GM23338 (cell line): ENCODE measurements around the gene ARHGAP32. TPM values are rescaled to one million over a fixed set of nuclear protein-coding genes. Genes with fewer than 3 reads are reported as not detected.

Experiments used
- ATAC-seq: fragments of 200-7000 bp; cut with Tn5 transposase; 3 replicates; pipeline ENCODE4 v1.9.1; 2020
- DNase-seq: peaks from one replicate; pipeline ENCODE4 v3.0.0-alpha.2; 2015; ENCODE audit warnings: low spot score
- H2AFZ ChIP-seq: fragments of 200-600 bp; sonication (generic); 2 replicates; pipeline ENCODE4 v1.8.0; 2016; ENCODE audit warnings: antibody characterized with exemption, mild to moderate bottlenecking, moderate library complexity
- H3F3A ChIP-seq: fragments of 200-600 bp; sonication (generic); replicated peaks from 2 replicates; pipeline ENCODE4 v1.8.0; 2017; ENCODE audit warnings: antibody characterized with exemption, mixed run types, low read depth
- H3K27ac ChIP-seq: fragments of 200-600 bp; sonication (generic); 2 replicates; pipeline ENCODE4 v1.6.1; 2016; ENCODE audit warnings: low read depth
- H3K27me3 ChIP-seq: fragments of 200-600 bp; sonication (generic); 2 replicates; pipeline ENCODE4 v1.8.0; 2016; ENCODE audit warnings: mild to moderate bottlenecking, mixed run types, moderate library complexity; ENCODE audit not compliant: insufficient read depth
- H3K36me3 ChIP-seq: fragments of 200-600 bp; sonication (generic); 2 replicates; pipeline ENCODE4 v1.8.0; 2016; ENCODE audit warnings: mild to moderate bottlenecking; ENCODE audit not compliant: insufficient read depth
- H3K4me1 ChIP-seq: fragments of 200-600 bp; sonication (generic); 2 replicates; pipeline ENCODE4 v1.8.0; 2016; ENCODE audit warnings: mild to moderate bottlenecking, moderate library complexity; ENCODE audit not compliant: insufficient read depth
- H3K4me2 ChIP-seq: fragments of 200-600 bp; sonication (generic); 2 replicates; pipeline ENCODE4 v1.7.1; 2017; ENCODE audit warnings: mixed run types
- H3K4me3 ChIP-seq: fragments of 200-600 bp; sonication (generic); 2 replicates; pipeline ENCODE4 v1.6.1; 2016; ENCODE audit warnings: mixed run types
- H3K79me2 ChIP-seq: fragments of 200-600 bp; sonication (generic); replicated peaks from 2 replicates; pipeline ENCODE4 v1.8.0; 2017; ENCODE audit warnings: mild to moderate bottlenecking; ENCODE audit not compliant: insufficient read depth
- H3K9me2 ChIP-seq: fragments of 200-600 bp; sonication (generic); 2 replicates; pipeline ENCODE4 v1.8.0; 2017; ENCODE audit not compliant: insufficient read depth
- H4K20me1 ChIP-seq: fragments of 200-600 bp; sonication (generic); replicated peaks from 2 replicates; pipeline ENCODE4 v1.8.0; 2017; ENCODE audit warnings: mild to moderate bottlenecking; ENCODE audit not compliant: insufficient read depth
- H3K27ac Mint-ChIP-seq: 2 replicates; pipeline ENCODE4 v1.8.0; 2020; ENCODE audit warnings: inconsistent platforms, mild to moderate bottlenecking, moderate library complexity, mixed read lengths
- H3K27me3 Mint-ChIP-seq: 3 replicates; pipeline ENCODE4 v1.8.0; 2022; ENCODE audit warnings: low read depth, mild to moderate bottlenecking, moderate library complexity, mixed read lengths, inconsistent platforms; ENCODE audit not compliant: insufficient read depth, poor library complexity
- H3K36me3 Mint-ChIP-seq: 3 replicates; pipeline ENCODE4 v1.8.0; 2021; ENCODE audit warnings: low read depth, mild to moderate bottlenecking, inconsistent platforms, moderate library complexity, mixed read lengths
- H3K4me1 Mint-ChIP-seq: 3 replicates; pipeline ENCODE4 v1.8.0; 2020; ENCODE audit warnings: mild to moderate bottlenecking, inconsistent platforms, mixed read lengths
- H3K4me3 Mint-ChIP-seq: 3 replicates; pipeline ENCODE4 v1.8.0; 2021; ENCODE audit warnings: moderate library complexity, mild to moderate bottlenecking, inconsistent platforms, mixed read lengths
- H3K9me3 Mint-ChIP-seq: 3 replicates; pipeline ENCODE4 v1.8.0; 2020; ENCODE audit warnings: moderate library complexity, mild to moderate bottlenecking, inconsistent platforms, mixed read lengths
- CREB1 ChIP-seq: fragments of 250-450 bp; sonication (Bioruptor Pico); IDR thresholded peaks from 2 replicates; pipeline ENCODE4 v1.5.0; 2020; ENCODE audit warnings: low read depth, mild to moderate bottlenecking, moderate library complexity
- CTCF ChIP-seq, 2 experiments: fragments of 200-600 bp in 1 of 2; sonication (generic) in 1 of 2; conservative IDR thresholded peaks; 2 replicates each; pipeline versions ENCODE4 v1.5.1 to v1.6.1; 2016 to 2017; ENCODE audit warnings: antibody characterized with exemption in 2 of 2, low read depth in 2 of 2, mild to moderate bottlenecking in 2 of 2, moderate library complexity in 1 of 2
- EZH2 ChIP-seq: fragments of 200-600 bp; sonication (generic); IDR thresholded peaks from one replicate; pipeline ENCODE4 v1.8.0; 2017; ENCODE audit warnings: antibody characterized with exemption, mild to moderate bottlenecking, low read depth; ENCODE audit not compliant: unreplicated experiment
- EZH2phosphoT487 ChIP-seq: fragments of 200-600 bp; sonication (generic); IDR thresholded peaks from one replicate; pipeline ENCODE4 v1.8.1; 2018; ENCODE audit warnings: antibody characterized with exemption; ENCODE audit not compliant: unreplicated experiment
- NANOG ChIP-seq: IDR thresholded peaks from 2 replicates; pipeline ENCODE4 v1.6.1; 2016; ENCODE audit warnings: antibody characterized with exemption, borderline replicate concordance
- REST ChIP-seq: IDR thresholded peaks from one replicate; pipeline ENCODE4 v1.6.1; 2018; ENCODE audit warnings: antibody characterized with exemption; ENCODE audit not compliant: unreplicated experiment
- ZNF331 ChIP-seq: fragments of 250-450 bp; sonication (Bioruptor Pico); IDR thresholded peaks from 2 replicates; pipeline ENCODE4 v1.5.0; 2020; ENCODE audit warnings: low read depth, mild to moderate bottlenecking, moderate library complexity
- polyA plus RNA-seq: library from polyadenylated mRNA; unstranded; fragments of >200 nt; fragmentation: Nextera tagmentation; extraction: Ambion mirVana; gene quantifications from 2 replicates; pipeline ENCODE4 v1.2.1, GENCODE V29; 2016
- total RNA-seq: library from RNA; depleted of rRNA; stranded (reverse); fragments of >200 nt; shearing (Covaris generic); gene quantifications from 2 replicates; pipeline ENCODE4 v1.2.3, GENCODE V29; 2014
- TF ChIP-seq, protein P1 (sequence below): fragments of 250-450 bp; sonication (Bioruptor Pico); IDR thresholded peaks from 2 replicates; pipeline ENCODE4 v1.5.0; 2020; ENCODE audit warnings: mild to moderate bottlenecking, moderate library complexity

Gene ARHGAP32
- total and polyA plus RNA-seq, 2 experiments from 2014 or later, result 3.9 to 17.2 TPM

- Mint-ChIP-seq H3K4me3 (no peak overlapping the region), H3K36me3 (no peaks in the 10 kb centered on the region), H3K4me1 (peaks cover 24% of the 10 kb centered on the region), H3K27ac (no peak overlapping the region), H3K27me3 (peaks cover 13% of the 10 kb centered on the region), H3K9me3 (no peaks in the 10 kb centered on the region; the same call in 2 of the 3 replicates)
- Histone ChIP-seq H3F3A (no peaks in the 10 kb centered on the region), H3K79me2 (no peaks in the 10 kb centered on the region), H2AFZ (no peak overlapping the region), H3K4me1 (peaks cover 8% of the 10 kb centered on the region), H4K20me1 (no peaks in the 10 kb centered on the region), H3K9me2 (no peaks in the 10 kb centered on the region), H3K36me3 (no peaks in the 10 kb centered on the region), H3K27ac (no peak overlapping the region), H3K27me3 (no peaks in the 10 kb centered on the region), H3K4me2 (no peak overlapping the region), H3K4me3 (no peak overlapping the region)
- TF ChIP-seq CTCF (conservative IDR thresholded peaks at IDR 0.05; ENCODE audit: low read depth in 2 of 2), result 0 out of 4 replicates have a peak, but pooled peaks of 1 of the 2 experiments have one; percentile 13
- no peak for TF ChIP-seq ZNF331 (CRISPR knock-in tag)
- DNase-seq, result no peak
- ATAC-seq, result peak; percentile 8; the same call in 1 of the 3 replicates
Observed at GRCh38 chr11:128938156-128938885, 253.8 kb downstream of the ARHGAP32 start.

DNA sequence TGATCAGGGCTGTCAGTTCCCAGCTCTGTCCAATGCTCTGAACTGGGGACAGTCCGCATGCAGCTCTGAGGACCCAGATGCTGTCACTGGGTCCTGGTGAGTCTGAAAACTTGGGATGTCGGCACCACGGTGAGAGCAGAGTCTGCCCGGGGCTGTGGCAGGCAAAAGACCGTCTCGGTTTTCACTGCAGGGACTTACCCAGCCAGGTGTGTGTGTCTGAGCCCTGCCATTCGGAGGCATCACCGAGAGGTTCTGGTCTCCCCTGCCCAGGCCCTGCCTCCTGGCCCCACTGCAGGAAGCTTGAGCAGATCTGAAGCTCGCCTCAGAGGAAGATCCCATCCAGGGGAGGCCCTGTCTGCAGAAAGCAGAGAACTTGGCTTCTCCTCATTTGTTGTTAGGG is 254.6 kb downstream of the ARHGAP32 start:
- H3K36me3 Mint-ChIP-seq, result no peaks in the 10 kb centered on the region
- H3K4me3 Mint-ChIP-seq, result no peak overlapping the region
- Histone ChIP-seq H3K36me3 (no peaks in the 10 kb centered on the region), H3F3A (no peaks in the 10 kb centered on the region), H2AFZ (peak overlapping the region; percentile 95), H3K79me2 (no peaks in the 10 kb centered on the region), H4K20me1 (no peaks in the 10 kb centered on the region), H3K4me1 (peaks cover 8% of the 10 kb centered on the region), H3K4me3 (no peak overlapping the region), H3K27ac (no peak overlapping the region), H3K9me2 (no peaks in the 10 kb centered on the region), H3K4me2 (peak overlapping the region; percentile 44; the same call in 1 of the 2 replicates), H3K27me3 (0 out of 2 replicates have a peak, but pooled peaks cover under 1% of the 10 kb centered on the region)
- DNase-seq (no peak), ATAC-seq (peak; percentile 26)
- no peak overlapping the region for H3K27ac Mint-ChIP-seq
- H3K4me1 Mint-ChIP-seq, result peaks cover 24% of the 10 kb centered on the region
- H3K9me3 Mint-ChIP-seq, result no peaks in the 10 kb centered on the region; the same call in 2 of the 3 replicates
- TF ChIP-seq NANOG (no peak), CREB1 (CRISPR knock-in tag) (no peak), REST (no peak), EZH2 (no peak), EZH2phosphoT487 (no peak)
- TF ChIP-seq, protein P1, sequence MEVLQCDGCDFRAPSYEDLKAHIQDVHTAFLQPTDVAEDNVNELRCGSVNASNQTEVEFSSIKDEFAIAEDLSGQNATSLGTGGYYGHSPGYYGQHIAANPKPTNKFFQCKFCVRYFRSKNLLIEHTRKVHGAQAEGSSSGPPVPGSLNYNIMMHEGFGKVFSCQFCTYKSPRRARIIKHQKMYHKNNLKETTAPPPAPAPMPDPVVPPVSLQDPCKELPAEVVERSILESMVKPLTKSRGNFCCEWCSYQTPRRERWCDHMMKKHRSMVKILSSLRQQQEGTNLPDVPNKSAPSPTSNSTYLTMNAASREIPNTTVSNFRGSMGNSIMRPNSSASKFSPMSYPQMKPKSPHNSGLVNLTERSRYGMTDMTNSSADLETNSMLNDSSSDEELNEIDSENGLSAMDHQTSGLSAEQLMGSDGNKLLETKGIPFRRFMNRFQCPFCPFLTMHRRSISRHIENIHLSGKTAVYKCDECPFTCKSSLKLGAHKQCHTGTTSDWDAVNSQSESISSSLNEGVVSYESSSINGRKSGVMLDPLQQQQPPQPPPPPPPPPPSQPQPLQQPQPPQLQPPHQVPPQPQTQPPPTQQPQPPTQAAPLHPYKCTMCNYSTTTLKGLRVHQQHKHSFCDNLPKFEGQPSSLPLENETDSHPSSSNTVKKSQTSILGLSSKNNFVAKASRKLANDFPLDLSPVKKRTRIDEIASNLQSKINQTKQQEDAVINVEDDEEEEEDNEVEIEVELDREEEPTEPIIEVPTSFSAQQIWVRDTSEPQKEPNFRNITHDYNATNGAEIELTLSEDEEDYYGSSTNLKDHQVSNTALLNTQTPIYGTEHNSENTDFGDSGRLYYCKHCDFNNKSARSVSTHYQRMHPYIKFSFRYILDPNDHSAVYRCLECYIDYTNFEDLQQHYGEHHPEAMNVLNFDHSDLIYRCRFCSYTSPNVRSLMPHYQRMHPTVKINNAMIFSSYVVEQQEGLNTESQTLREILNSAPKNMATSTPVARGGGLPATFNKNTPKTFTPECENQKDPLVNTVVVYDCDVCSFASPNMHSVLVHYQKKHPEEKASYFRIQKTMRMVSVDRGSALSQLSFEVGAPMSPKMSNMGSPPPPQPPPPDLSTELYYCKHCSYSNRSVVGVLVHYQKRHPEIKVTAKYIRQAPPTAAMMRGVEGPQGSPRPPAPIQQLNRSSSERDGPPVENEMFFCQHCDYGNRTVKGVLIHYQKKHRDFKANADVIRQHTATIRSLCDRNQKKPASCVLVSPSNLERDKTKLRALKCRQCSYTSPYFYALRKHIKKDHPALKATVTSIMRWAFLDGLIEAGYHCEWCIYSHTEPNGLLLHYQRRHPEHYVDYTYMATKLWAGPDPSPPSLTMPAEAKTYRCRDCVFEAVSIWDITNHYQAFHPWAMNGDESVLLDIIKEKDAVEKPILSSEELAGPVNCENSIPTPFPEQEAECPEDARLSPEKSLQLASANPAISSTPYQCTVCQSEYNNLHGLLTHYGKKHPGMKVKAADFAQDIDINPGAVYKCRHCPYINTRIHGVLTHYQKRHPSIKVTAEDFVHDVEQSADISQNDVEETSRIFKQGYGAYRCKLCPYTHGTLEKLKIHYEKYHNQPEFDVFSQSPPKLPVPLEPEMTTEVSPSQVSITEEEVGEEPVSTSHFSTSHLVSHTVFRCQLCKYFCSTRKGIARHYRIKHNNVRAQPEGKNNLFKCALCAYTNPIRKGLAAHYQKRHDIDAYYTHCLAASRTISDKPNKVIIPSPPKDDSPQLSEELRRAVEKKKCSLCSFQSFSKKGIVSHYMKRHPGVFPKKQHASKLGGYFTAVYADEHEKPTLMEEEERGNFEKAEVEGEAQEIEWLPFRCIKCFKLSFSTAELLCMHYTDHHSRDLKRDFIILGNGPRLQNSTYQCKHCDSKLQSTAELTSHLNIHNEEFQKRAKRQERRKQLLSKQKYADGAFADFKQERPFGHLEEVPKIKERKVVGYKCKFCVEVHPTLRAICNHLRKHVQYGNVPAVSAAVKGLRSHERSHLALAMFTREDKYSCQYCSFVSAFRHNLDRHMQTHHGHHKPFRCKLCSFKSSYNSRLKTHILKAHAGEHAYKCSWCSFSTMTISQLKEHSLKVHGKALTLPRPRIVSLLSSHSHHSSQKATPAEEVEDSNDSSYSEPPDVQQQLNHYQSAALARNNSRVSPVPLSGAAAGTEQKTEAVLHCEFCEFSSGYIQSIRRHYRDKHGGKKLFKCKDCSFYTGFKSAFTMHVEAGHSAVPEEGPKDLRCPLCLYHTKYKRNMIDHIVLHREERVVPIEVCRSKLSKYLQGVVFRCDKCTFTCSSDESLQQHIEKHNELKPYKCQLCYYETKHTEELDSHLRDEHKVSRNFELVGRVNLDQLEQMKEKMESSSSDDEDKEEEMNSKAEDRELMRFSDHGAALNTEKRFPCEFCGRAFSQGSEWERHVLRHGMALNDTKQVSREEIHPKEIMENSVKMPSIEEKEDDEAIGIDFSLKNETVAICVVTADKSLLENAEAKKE, result no peak
- peaks cover 13% of the 10 kb centered on the region for H3K27me3 Mint-ChIP-seq
